DOHH2 (cell line): ENCODE data around the gene ST7.

Experiments
- EZH2phosphoT487 ChIP-seq: fragments of 200-600 bp; sonication (generic); IDR thresholded peaks from 2 replicates; pipeline ENCODE4 v1.6.1; 2017; ENCODE audit warnings: borderline replicate concordance, mild to moderate bottlenecking, antibody characterized with exemption, low read length, moderate library complexity, mixed read lengths
- TF ChIP-seq, protein P1 (sequence below): fragments of 200-600 bp; sonication (generic); IDR thresholded peaks from one replicate; pipeline ENCODE4 v1.5.1; 2014; ENCODE audit warnings: antibody characterized with exemption, mild to moderate bottlenecking, low read depth, low read length; ENCODE audit not compliant: poor library complexity, severe bottlenecking

DNA sequence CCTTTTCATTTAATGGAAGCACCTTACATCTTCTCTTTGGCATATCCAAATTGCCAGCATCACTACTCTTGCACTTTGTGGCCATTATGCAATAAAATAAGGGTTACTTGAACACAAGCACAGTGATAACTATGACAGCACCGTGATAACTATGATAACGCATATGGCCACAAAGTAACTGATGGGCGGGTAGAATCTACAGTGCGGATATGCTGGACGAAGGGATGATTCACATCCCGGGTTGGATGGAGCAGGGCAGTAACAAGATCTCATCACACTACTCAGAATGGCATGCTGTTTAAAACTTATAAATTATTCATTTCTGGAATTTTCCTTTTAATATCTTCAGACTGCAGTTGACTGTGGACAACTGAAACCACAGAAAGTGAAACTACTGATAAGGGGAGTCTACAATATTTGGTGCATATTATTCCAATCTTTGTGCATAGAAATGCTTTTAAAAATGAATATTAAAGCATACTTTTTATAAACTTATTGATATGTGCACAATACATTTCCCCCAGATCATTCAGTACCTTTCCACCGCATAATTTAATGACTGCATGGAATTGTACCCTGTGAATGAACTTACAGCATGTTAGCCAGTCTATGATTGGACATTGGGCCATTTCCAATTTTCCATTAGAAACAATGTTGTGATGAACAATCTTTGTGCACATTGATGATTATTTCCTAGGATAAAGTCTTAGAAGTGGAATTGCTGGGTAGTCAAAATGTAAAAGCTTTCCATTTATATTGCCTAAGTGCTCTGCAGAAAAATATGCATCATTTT is 233.1 kb downstream of the ST7 start:
- TF ChIP-seq, protein P1, sequence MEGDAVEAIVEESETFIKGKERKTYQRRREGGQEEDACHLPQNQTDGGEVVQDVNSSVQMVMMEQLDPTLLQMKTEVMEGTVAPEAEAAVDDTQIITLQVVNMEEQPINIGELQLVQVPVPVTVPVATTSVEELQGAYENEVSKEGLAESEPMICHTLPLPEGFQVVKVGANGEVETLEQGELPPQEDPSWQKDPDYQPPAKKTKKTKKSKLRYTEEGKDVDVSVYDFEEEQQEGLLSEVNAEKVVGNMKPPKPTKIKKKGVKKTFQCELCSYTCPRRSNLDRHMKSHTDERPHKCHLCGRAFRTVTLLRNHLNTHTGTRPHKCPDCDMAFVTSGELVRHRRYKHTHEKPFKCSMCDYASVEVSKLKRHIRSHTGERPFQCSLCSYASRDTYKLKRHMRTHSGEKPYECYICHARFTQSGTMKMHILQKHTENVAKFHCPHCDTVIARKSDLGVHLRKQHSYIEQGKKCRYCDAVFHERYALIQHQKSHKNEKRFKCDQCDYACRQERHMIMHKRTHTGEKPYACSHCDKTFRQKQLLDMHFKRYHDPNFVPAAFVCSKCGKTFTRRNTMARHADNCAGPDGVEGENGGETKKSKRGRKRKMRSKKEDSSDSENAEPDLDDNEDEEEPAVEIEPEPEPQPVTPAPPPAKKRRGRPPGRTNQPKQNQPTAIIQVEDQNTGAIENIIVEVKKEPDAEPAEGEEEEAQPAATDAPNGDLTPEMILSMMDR: no peak
- no peak for TF ChIP-seq EZH2phosphoT487
